ENCODE data around the gene SH2D4B. TPM values are rescaled to one million over a fixed set of nuclear protein-coding genes. Genes with fewer than 3 reads are reported as not detected.
A peak's percentile ranks its signal among the peaks of the same experiment; 100 is the strongest.

Gene SH2D4B
- under 1 TPM in 1 of 2 experiments, not detected in 1; 0.11 TPM for total RNA-seq

DNA sequence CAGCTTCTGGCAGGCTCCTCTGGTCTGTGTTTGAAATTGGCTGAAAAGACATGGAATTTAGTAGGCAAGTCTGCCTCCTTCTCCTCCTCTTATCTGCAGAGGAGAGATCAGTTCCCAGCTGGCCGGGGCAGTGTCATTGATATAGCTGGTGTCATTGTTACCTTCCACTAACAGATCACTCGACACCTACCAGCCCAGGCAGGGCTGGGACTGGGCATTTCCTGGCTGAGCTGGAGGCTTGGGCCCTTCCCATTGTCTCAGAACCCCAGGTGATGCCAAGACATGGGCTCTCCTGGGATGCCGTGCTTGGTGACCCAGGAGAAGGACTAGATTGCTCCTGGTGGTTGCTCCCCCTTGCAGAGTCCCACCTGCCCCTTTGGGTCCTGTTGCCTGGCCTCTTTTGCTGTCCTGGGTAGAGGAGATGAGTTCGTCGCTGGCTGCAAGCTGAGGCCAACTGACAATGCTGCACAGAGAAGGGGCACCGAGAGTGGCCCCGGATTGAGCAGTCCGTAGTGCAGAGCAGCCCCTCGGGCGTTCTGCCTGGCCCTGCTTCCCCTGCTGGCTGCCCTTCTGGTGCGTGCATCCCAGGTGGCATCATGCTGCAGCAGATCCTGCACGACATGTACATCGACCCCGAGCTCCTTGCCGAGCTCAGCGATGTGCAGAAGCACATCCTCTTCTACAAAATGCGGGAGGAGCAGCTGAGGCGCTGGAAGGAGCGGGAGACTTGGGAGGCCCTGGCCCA is at the start of gene SH2D4B:
Gene SH2D4B, plus strand, starts transcription at position 167 of the 745 bp plus-strand sequence. Its CDS starts 430 bp downstream, at position 597.
- peaks cover 2% of the 10 kb centered on the region for H3K36me3 Mint-ChIP-seq (ENCODE audit: low read depth)
- intact Hi-C loops (cut with DNase I, micrococcal nuclease) = loop anchor here in 1 of 2 experiments (5.0 kb wide), 1 partner anchor 124 kb away; no protein-coding TSS in a partner anchor
- H3K27me3 Mint-ChIP-seq = no peaks in the 10 kb centered on the region

GRCh38 chr10:80488539-80489066 is 49.1 kb upstream of the SH2D4B start:
- H3K4me3 Mint-ChIP-seq = no peak overlapping the region
- POLR2A ChIA-PET = no interaction called here
- H3K27me3 Mint-ChIP-seq = no peaks in the 10 kb centered on the region
- H3K36me3 Mint-ChIP-seq (ENCODE audit: low read depth) = peaks cover 46% of the 10 kb centered on the region
- ATAC-seq = no peak
- H3K9me3 Mint-ChIP-seq (ENCODE audit: low read depth) = no peaks in the 10 kb centered on the region
- CTCF ChIA-PET = interaction anchor here (0.7 to 9.0 kb wide), 4 partner anchors 13 to 104 kb away, joined by 3 to 122 read pairs (median 16); no protein-coding TSS in a partner anchor
- peak overlapping the region; percentile 91 for H3K27ac Mint-ChIP-seq
- intact Hi-C loops (cut with DNase I, micrococcal nuclease) = no loop called here
- H3K4me1 Mint-ChIP-seq = peaks cover 99% of the 10 kb centered on the region
- DNase-seq = peak; percentile 5

More for the DNA sequence above, at the start of gene SH2D4B:
- no peak for DNase-seq
- peak within 1 kb of the TSS; percentile 80 for H3K27ac Mint-ChIP-seq
- ChIA-PET POLR2A (no interaction called here), CTCF (interaction anchor here (2.4 kb wide), 1 partner anchor 32 kb away, joined by 6 read pairs; no protein-coding TSS in a partner anchor)
- ATAC-seq = no peak
- H3K4me3 Mint-ChIP-seq = peak within 1 kb of the TSS; percentile 85
- peaks cover 12% of the 10 kb centered on the region for H3K4me1 Mint-ChIP-seq
- H3K9me3 Mint-ChIP-seq (ENCODE audit: low read depth) = no peaks in the 10 kb centered on the region

DNA sequence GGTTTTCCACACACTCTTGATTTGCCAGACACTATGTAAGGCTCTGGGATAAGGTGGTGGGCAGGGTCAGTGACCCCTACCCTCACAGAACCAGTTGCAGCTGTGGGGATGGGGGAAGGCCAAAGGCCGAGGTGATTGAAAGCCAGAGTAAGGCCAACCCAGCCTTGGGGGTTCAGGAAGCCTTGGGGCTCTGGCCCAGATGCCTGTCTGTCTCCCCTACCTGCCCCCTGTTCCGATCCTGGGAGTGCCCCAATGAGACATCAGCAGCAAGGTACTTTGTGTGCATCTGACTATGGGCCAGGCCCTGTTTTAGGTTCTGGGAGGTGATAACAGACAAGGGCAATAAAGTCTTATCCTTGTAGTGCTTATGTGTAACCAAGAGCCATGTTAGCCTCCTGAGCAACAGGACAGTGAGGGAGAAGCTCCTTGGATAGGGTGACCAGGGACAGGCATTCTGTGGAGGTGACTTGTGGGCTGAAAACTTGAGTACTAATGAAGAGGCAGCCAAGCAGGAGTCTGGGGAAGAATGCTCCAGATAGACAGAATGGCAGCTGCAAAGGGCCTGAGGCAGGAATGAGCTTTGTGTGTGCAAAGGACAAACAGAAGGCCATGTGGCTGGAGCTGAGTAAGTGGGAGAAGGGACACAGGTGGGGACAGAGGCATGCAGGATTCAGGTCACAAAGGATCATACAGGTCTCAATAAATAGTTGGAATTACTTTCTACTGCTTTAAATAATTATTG is 48.2 kb upstream of the SH2D4B start:
- no peaks in the 10 kb centered on the region for H3K27me3 Mint-ChIP-seq
- peak overlapping the region; percentile 91 for H3K27ac Mint-ChIP-seq
- ATAC-seq = no peak
- intact Hi-C loops (cut with DNase I, micrococcal nuclease) = no loop called here
- no peak for DNase-seq
- no peaks in the 10 kb centered on the region for H3K9me3 Mint-ChIP-seq (ENCODE audit: low read depth)
- CTCF ChIA-PET = interaction anchor here (0.6 to 9.0 kb wide), 5 partner anchors 12 to 70 kb away, joined by 3 to 122 read pairs (median 4); no protein-coding TSS in a partner anchor
- H3K4me1 Mint-ChIP-seq = peaks cover 100% of the 10 kb centered on the region
- peaks cover 46% of the 10 kb centered on the region for H3K36me3 Mint-ChIP-seq (ENCODE audit: low read depth)
- no peak overlapping the region for H3K4me3 Mint-ChIP-seq
- POLR2A ChIA-PET = no interaction called here

- H3K4me1 Mint-ChIP-seq = peaks cover 100% of the 10 kb centered on the region
- intact Hi-C loops (cut with DNase I, micrococcal nuclease) = no loop called here
- ATAC-seq (no peak), DNase-seq (no peak)
- H3K4me3 Mint-ChIP-seq = no peak overlapping the region
- CTCF ChIA-PET = interaction anchor here (0.7 to 9.0 kb wide), 6 partner anchors 9 to 113 kb away, joined by 3 to 122 read pairs (median 3); partner anchors contain the start of gene PRXL2A
- H3K27me3 Mint-ChIP-seq = no peaks in the 10 kb centered on the region
- H3K9me3 Mint-ChIP-seq (ENCODE audit: low read depth) = peaks cover 4% of the 10 kb centered on the region
- peaks cover 59% of the 10 kb centered on the region for H3K36me3 Mint-ChIP-seq (ENCODE audit: low read depth)
- POLR2A ChIA-PET = no interaction called here
- peak overlapping the region; percentile 62 for H3K27ac Mint-ChIP-seq
Measured at GRCh38 chr10:80491251-80492102, 46.2 kb upstream of the SH2D4B start.

DNA sequence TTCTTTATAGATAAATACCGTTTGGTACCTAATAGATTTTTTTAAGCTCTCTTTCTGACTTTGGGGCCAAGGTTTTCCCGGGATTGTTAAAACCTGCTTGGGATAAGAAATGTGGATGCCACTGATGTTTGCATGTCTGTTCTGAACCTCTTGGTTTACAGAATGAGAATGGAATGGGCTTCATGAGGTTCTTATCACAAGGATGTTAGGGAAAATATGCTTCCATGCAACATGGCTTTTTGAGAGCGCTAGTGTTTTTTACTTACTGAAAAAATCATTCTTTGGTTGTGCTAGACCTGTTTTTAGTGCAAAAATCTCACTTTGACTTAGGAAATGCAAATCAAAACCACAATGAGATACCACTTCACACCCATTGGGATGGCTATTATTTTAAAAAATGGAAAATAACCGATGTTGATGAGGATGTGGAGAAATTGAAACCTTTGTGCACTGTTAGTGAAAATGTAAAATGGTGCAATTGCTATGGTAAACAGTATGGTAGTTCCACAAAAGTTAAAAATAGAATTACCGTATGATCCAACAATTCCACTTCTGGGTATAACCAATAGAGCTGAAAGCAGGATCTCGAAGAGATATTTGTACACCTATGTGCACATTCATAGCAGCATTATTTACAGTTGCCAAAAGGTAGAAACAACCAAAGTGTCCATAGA is 44.7 kb upstream of the SH2D4B start:
- H3K27me3 Mint-ChIP-seq = no peaks in the 10 kb centered on the region
- H3K9me3 Mint-ChIP-seq (ENCODE audit: low read depth) = peaks cover 9% of the 10 kb centered on the region
- CTCF ChIA-PET = interaction anchor here (0.7 to 1.3 kb wide), 6 partner anchors 13 to 116 kb away, joined by 3 to 7 read pairs (median 4); no protein-coding TSS in a partner anchor
- no peak for ATAC-seq
- H3K4me1 Mint-ChIP-seq = peaks cover 100% of the 10 kb centered on the region
- H3K36me3 Mint-ChIP-seq (ENCODE audit: low read depth) = peaks cover 69% of the 10 kb centered on the region
- POLR2A ChIA-PET = interaction anchor here (1.0 kb wide), 1 partner anchor 21 kb away, joined by 6 read pairs; no protein-coding TSS in a partner anchor
- intact Hi-C loops (cut with DNase I, micrococcal nuclease) = loop anchor here in 1 of 2 experiments (1.0 kb wide), 1 partner anchor 8 kb away; no protein-coding TSS in a partner anchor
- H3K27ac Mint-ChIP-seq = peak overlapping the region; percentile 90
- peak overlapping the region; percentile 11 for H3K4me3 Mint-ChIP-seq
- no peak for DNase-seq

DNA sequence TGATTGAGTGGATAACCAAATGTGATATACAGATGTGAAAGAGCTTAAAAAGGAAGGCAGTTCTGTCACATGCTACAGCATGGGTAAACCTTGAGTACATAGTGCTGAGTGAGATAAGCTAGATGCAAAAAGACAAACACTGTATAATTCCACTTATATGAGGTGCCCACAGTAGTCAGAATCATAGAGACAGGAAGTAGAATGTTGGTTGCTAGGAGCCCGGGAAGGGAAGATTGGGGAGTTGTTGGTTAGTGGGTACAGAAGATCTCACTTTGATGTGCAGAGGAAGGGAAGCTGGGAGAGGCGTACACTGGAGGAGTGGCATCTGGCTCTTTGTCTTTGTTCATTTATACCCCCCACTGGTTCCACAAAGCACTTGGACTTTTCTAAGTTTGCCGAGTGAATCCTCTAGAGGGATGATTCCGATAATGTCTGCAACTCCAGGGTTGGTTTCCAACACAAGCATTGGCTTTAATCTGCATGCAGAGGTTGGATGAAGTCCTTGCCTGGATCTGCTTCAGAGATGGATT is 44.1 kb upstream of the SH2D4B start:
- Mint-ChIP-seq H3K27ac (peak overlapping the region; percentile 90), H3K27me3 (no peaks in the 10 kb centered on the region), H3K4me3 (peak overlapping the region; percentile 11), H3K9me3 (ENCODE audit: low read depth) (peaks cover 9% of the 10 kb centered on the region), H3K36me3 (ENCODE audit: low read depth) (peaks cover 67% of the 10 kb centered on the region), H3K4me1 (peaks cover 100% of the 10 kb centered on the region)
- intact Hi-C loops (cut with DNase I, micrococcal nuclease) = loop anchor here in 1 of 2 experiments (1.0 kb wide), 1 partner anchor 8 kb away; no protein-coding TSS in a partner anchor
- POLR2A ChIA-PET = interaction anchor here (1.0 kb wide), 1 partner anchor 21 kb away, joined by 6 read pairs; no protein-coding TSS in a partner anchor
- CTCF ChIA-PET = interaction anchor here (1.2 to 1.3 kb wide), 6 partner anchors 12 to 115 kb away, joined by 3 to 7 read pairs (median 4); no protein-coding TSS in a partner anchor
- ATAC-seq (peak; percentile 74), DNase-seq (no peak)

DNA sequence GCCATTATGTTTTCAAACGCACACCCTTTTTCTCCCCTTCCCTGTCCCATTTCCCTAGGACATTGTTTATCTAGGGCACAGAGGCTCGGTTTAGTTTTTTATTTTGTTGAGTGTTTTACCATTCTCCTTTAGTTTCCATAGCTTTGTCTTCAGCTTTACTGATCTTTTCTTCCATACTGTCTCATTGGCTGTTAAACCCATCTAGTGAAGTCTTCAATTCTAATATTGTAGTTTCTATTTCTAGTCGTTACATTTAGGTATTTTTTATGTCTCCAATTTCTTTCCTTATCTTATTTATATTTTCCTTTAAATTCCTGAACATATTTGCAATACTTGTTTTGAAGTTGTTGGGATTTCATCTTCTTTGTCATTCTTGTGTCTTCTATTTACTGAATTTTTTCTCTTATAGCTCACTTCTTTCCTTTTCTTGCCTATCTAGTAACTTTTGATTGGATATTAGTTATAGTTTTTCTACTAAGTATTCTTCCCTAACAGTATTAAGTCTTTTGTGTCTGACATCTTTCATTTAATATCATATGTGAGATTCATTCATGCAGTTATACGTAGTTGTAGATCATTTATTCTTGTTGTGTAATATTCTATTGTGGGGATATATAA is 41.0 kb upstream of the SH2D4B start:
- Mint-ChIP-seq H3K9me3 (ENCODE audit: low read depth) (peaks cover 9% of the 10 kb centered on the region), H3K4me1 (peaks cover 100% of the 10 kb centered on the region), H3K27ac (peak overlapping the region; percentile 98), H3K27me3 (no peaks in the 10 kb centered on the region), H3K36me3 (ENCODE audit: low read depth) (peaks cover 48% of the 10 kb centered on the region), H3K4me3 (no peak overlapping the region)
- ChIA-PET CTCF (interaction anchor here (0.7 to 16.9 kb wide), 6 partner anchors 9 to 188 kb away, joined by 3 to 372 read pairs (median 69); partner anchors contain the start of gene TSPAN14), POLR2A (no interaction called here)
- ATAC-seq (no peak), DNase-seq (no peak)
- intact Hi-C loops (cut with DNase I, micrococcal nuclease) = no loop called here

DNA sequence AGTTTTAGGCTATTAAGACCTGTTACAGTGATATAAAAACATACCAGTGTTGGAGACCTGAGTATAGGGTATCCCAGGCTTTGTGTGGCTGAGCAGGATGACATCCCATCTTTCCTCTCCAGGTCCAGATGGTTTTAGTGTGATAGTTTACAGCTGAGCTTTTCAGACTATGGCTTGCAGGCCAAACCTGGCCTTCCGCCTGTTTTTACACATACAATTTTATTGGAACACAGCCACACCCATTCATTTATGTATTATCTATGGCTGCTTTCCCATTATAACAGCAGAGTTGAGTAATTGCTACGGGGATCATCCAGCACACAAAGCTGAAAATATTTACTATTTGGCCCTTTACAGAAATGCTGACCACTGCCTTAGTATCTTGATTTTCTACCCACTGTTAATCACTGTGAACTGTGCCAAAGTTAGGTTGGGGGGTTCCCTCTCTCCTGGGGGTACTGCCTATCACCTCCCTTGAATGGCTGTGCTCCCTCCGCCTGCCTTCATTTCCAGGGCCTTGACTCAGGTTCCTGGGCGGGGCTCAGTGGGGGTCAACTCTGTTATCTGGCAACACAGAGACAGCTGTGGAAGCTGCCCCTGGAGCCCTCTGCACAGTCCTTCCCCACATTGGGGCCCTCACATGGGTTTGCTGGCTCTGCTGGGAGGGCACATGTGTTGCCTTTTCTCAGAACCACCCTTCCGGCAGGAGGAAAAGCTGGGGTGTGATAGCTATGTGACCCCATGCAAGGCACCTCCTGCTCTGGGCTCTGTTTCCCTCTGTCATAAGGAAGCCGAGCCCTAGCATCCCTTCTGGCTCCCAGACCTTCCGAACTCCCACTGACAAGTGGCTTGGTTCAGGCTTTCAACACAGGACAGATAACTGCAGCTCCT is 40.3 kb upstream of the SH2D4B start:
- H3K4me1 Mint-ChIP-seq = peaks cover 100% of the 10 kb centered on the region
- H3K36me3 Mint-ChIP-seq (ENCODE audit: low read depth) = peaks cover 48% of the 10 kb centered on the region
- H3K9me3 Mint-ChIP-seq (ENCODE audit: low read depth) = peaks cover 9% of the 10 kb centered on the region
- H3K27ac Mint-ChIP-seq = peak overlapping the region; percentile 98
- CTCF ChIA-PET = interaction anchor here (0.7 to 16.9 kb wide), 6 partner anchors 8 to 187 kb away, joined by 3 to 372 read pairs (median 69); partner anchors contain the start of gene TSPAN14
- peak overlapping the region; percentile 23 for H3K4me3 Mint-ChIP-seq
- no peaks in the 10 kb centered on the region for H3K27me3 Mint-ChIP-seq
- intact Hi-C loops (cut with DNase I, micrococcal nuclease) = loop anchor here in 1 of 2 experiments (2.0 kb wide), 1 partner anchor 13 kb away; no protein-coding TSS in a partner anchor
- POLR2A ChIA-PET = interaction anchor here (1.8 kb wide), 1 partner anchor 41 kb away, joined by 7 read pairs; no protein-coding TSS in a partner anchor
- DNase-seq (peak; percentile 26), ATAC-seq (peak; percentile 6)

Data from activated CD4-positive, alpha-beta T cell treated with anti-CD3 and anti-CD28 coated beads for 36 hours (primary cell).